Loucy (cell line): ENCODE measurements around the gene LRR1.
A peak's percentile ranks its signal among the peaks of the same experiment; 100 is the strongest.

Experiments used
- H2AFZ ChIP-seq: fragments of 200-600 bp; sonication (generic); 2 replicates; pipeline ENCODE4 v1.6.0; 2016; ENCODE audit warnings: antibody characterized with exemption, mild to moderate bottlenecking, low read length, moderate library complexity
- H3F3A ChIP-seq: fragments of 200-600 bp; 2 replicates; pipeline ENCODE4 v1.6.0; 2016; ENCODE audit warnings: antibody characterized with exemption, low read depth, mild to moderate bottlenecking
- H3K27me3 ChIP-seq: fragments of 200-600 bp; sonication (generic); 2 replicates; pipeline ENCODE4 v1.6.1; 2014; ENCODE audit warnings: low read length, mild to moderate bottlenecking; ENCODE audit not compliant: insufficient read depth, poor library complexity, severe bottlenecking
- H3K36me3 ChIP-seq: fragments of 200-600 bp; sonication (generic); 2 replicates; pipeline ENCODE4 v1.6.1; 2016; ENCODE audit warnings: low read length; ENCODE audit not compliant: insufficient read depth
- H3K4me1 ChIP-seq: fragments of 200-600 bp; sonication (generic); 2 replicates; pipeline ENCODE4 v1.5.1; 2014; ENCODE audit warnings: low read length, mild to moderate bottlenecking; ENCODE audit not compliant: insufficient read depth, poor library complexity, severe bottlenecking
- H3K4me2 ChIP-seq: fragments of 200-600 bp; sonication (generic); 2 replicates; pipeline ENCODE4 v1.6.0; 2014; ENCODE audit warnings: antibody characterized with exemption, low read length, low read depth, mild to moderate bottlenecking; ENCODE audit not compliant: poor library complexity, severe bottlenecking
- H3K4me3 ChIP-seq: fragments of 200-600 bp; sonication (generic); 2 replicates; pipeline ENCODE4 v1.5.1; 2014; ENCODE audit warnings: low read length, mild to moderate bottlenecking, mixed read lengths; ENCODE audit not compliant: poor library complexity, severe bottlenecking
- H3K79me2 ChIP-seq: fragments of 200-600 bp; sonication (generic); 2 replicates; pipeline ENCODE4 v1.6.1; 2014; ENCODE audit warnings: low read length; ENCODE audit not compliant: insufficient read depth
- H3K9ac ChIP-seq: fragments of 200-600 bp; sonication (generic); 2 replicates; pipeline ENCODE4 v1.6.0; 2014; ENCODE audit warnings: mild to moderate bottlenecking, low read depth, low read length, moderate library complexity; ENCODE audit not compliant: poor library complexity, severe bottlenecking
- H3K9me2 ChIP-seq: fragments of 200-600 bp; sonication (generic); replicated peaks from 2 replicates; pipeline ENCODE4 v1.6.1; 2016; ENCODE audit warnings: low read depth, low read length, mixed read lengths
- H3K9me3 ChIP-seq: fragments of 200-600 bp; sonication (generic); 2 replicates; pipeline ENCODE4 v1.6.1; 2014; ENCODE audit warnings: mild to moderate bottlenecking, antibody characterized with exemption, low read length, low read depth; ENCODE audit not compliant: insufficient read depth
- H4K20me1 ChIP-seq: fragments of 200-600 bp; sonication (generic); 2 replicates; pipeline ENCODE4 v1.6.0; 2014; ENCODE audit warnings: antibody characterized with exemption, low read length, mild to moderate bottlenecking; ENCODE audit not compliant: insufficient read depth, poor library complexity, severe bottlenecking
- EZH2phosphoT487 ChIP-seq: fragments of 200-600 bp; IDR thresholded peaks from 2 replicates; pipeline ENCODE4 v1.6.1; 2018; ENCODE audit warnings: antibody characterized with exemption, mild to moderate bottlenecking, moderate library complexity, borderline replicate concordance
- TF ChIP-seq, protein P1 (sequence below): fragments of 200-600 bp; sonication (generic); conservative IDR thresholded peaks from 2 replicates; pipeline ENCODE4 v1.5.1; 2014; ENCODE audit warnings: mild to moderate bottlenecking, antibody characterized with exemption, low read length

Gene LRR1

DNA sequence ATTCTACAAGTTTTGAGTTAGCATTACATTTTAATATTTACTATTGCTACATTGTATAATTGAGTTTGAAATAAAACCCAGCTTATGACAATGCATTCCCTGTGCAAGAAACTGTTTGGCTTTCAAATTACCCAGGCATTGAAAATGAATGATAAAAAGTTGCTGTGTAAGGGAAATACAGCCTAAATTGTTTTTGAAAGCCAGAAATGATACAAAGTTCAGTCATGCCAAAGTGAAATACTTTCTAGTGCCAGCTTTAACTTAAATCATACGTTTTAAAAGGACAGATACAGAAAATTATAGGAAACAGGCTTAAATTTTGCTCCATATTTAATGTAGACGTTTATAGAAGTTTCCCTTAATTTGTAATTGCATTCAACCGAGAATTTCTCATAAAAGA is 24.6 kb downstream of the LRR1 start:
- H4K20me1 ChIP-seq: peaks cover 65% of the 10 kb centered on the region

GRCh38 chr14:49623941-49624839 is 25.4 kb downstream of the LRR1 start:
- no peaks in the 10 kb centered on the region for H3K9me3 ChIP-seq
- no peak for TF ChIP-seq EZH2phosphoT487
- TF ChIP-seq, protein P1, sequence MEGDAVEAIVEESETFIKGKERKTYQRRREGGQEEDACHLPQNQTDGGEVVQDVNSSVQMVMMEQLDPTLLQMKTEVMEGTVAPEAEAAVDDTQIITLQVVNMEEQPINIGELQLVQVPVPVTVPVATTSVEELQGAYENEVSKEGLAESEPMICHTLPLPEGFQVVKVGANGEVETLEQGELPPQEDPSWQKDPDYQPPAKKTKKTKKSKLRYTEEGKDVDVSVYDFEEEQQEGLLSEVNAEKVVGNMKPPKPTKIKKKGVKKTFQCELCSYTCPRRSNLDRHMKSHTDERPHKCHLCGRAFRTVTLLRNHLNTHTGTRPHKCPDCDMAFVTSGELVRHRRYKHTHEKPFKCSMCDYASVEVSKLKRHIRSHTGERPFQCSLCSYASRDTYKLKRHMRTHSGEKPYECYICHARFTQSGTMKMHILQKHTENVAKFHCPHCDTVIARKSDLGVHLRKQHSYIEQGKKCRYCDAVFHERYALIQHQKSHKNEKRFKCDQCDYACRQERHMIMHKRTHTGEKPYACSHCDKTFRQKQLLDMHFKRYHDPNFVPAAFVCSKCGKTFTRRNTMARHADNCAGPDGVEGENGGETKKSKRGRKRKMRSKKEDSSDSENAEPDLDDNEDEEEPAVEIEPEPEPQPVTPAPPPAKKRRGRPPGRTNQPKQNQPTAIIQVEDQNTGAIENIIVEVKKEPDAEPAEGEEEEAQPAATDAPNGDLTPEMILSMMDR: no peak
- peak overlapping the region; percentile 91 for H3K4me3 ChIP-seq
- H3K79me2 ChIP-seq: peaks cover 80% of the 10 kb centered on the region
- no peaks in the 10 kb centered on the region for H3K27me3 ChIP-seq
- peaks cover 13% of the 10 kb centered on the region; the same call in 1 of the 2 replicates for H3F3A ChIP-seq
- no peaks in the 10 kb centered on the region for H3K9me2 ChIP-seq
- H3K36me3 ChIP-seq: no peaks in the 10 kb centered on the region
- peak overlapping the region; percentile 96 for H3K9ac ChIP-seq
- peaks cover 36% of the 10 kb centered on the region for H3K4me1 ChIP-seq
- peaks cover 61% of the 10 kb centered on the region for H4K20me1 ChIP-seq
- peak overlapping the region; percentile 98 for H3K4me2 ChIP-seq
- H2AFZ ChIP-seq: no peak overlapping the region

More for the DNA sequence above, 24.6 kb downstream of the LRR1 start:
- Histone ChIP-seq H2AFZ (no peak overlapping the region), H3K9me3 (no peaks in the 10 kb centered on the region), H3K36me3 (peaks cover 3% of the 10 kb centered on the region; the same call in 1 of the 2 replicates), H3K27me3 (no peaks in the 10 kb centered on the region), H3F3A (peaks cover 13% of the 10 kb centered on the region; the same call in 1 of the 2 replicates), H3K4me1 (peaks cover 36% of the 10 kb centered on the region), H3K4me3 (peak overlapping the region; percentile 91), H3K9ac (peak overlapping the region; percentile 96), H3K79me2 (peaks cover 80% of the 10 kb centered on the region), H3K4me2 (peak overlapping the region; percentile 98), H3K9me2 (no peaks in the 10 kb centered on the region)
- TF ChIP-seq EZH2phosphoT487: no peak
- TF ChIP-seq, protein P1: no peak

DNA sequence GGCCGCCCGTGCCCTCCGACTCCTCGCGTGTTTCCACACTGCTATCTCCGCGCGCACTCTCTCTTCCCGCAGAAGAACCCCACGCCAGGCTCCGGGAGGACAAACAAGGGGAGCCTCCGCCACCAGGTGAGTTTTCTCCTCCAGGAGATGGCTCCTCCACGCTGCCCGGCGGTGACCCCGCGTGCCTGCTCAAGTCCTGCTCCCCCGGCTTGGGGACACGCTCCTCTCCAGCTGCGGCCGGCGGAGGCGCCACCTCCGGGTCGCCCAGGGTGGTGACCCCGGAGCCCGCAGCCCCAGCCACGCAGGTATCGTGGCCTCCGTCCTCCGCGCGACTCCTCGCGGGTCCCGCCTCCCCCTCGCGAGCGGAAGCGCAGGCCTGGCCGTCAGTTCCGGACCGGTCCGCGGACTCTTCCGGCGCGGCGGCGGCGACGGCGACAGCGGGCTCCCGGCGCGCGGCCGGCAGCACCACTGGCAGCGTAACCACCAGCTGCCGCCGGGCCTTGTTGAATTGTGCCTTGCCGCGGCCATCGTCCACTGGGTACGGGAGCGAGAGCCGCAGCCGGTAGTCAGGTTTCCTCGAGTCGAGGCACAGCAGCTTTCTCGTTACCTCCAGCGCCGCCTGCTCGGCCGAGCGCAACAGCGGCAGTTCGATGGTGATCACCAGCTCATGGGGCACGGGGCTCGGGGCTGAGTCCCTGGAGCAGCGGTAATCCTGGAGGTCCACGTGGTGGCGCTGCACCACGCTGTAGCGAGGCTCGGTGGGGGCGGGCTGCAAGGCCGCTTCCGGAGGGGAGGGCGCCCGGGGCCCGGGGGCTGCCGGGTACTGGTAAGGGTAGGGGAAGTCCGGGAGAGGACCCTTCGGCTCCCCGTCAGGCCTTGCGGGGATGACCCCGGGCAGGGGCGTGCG is 35.2 kb downstream of the LRR1 start:
- Histone ChIP-seq H4K20me1 (peaks cover 27% of the 10 kb centered on the region), H3K79me2 (peaks cover 77% of the 10 kb centered on the region), H3K4me1 (peaks cover 30% of the 10 kb centered on the region), H3K4me3 (peak overlapping the region; percentile 90), H3K9ac (peak overlapping the region; percentile 91), H2AFZ (peak overlapping the region; percentile 92), H3K4me2 (peak overlapping the region; percentile 89), H3K27me3 (no peaks in the 10 kb centered on the region), H3K36me3 (no peaks in the 10 kb centered on the region), H3K9me2 (no peaks in the 10 kb centered on the region), H3F3A (no peaks in the 10 kb centered on the region), H3K9me3 (no peaks in the 10 kb centered on the region)
- TF ChIP-seq EZH2phosphoT487: no peak
- TF ChIP-seq, protein P1: peak; percentile 77
